HG02759 (cell line): ENCODE results near the gene AK8.
"Not testable (repeated sequence)": the region's sequence is repeated elsewhere in the genome, so short reads cannot be mapped to it uniquely, and the experiment has no call there.

ENCODE experiments used
- ATAC-seq: cut with Tn5 transposase; IDR thresholded peaks from one replicate; pipeline ENCODE4 v1.9.1; 2021; ENCODE audit warnings: mild to moderate bottlenecking, moderate library complexity; ENCODE audit not compliant: unreplicated experiment

The AK8 gene

GRCh38 chr9:132721661-132722060 lies 156.4 kb downstream of the AK8 start:
- no peak for ATAC-seq

GRCh38 chr9:132718381-132718928 lies 159.6 kb downstream of the AK8 start:
- ATAC-seq, result not testable (repeated sequence)

- ATAC-seq, result no peak
Observed at GRCh38 chr9:132717326-132717945, 160.6 kb downstream of the AK8 start.

GRCh38 chr9:132716007-132716406 lies 162.1 kb downstream of the AK8 start:
- no peak for ATAC-seq

- no peak for ATAC-seq
Observed at GRCh38 chr9:132712753-132713152, 165.3 kb downstream of the AK8 start.

GRCh38 chr9:132711846-132712245 lies 166.2 kb downstream of the AK8 start:
- ATAC-seq, result no peak

GRCh38 chr9:132711152-132711551 lies 166.9 kb downstream of the AK8 start:
- ATAC-seq, result not testable (repeated sequence)

- no peak for ATAC-seq
Observed at GRCh38 chr9:132710333-132710732, 167.8 kb downstream of the AK8 start.

- no peak for ATAC-seq
Observed at GRCh38 chr9:132708769-132709430, 169.2 kb downstream of the AK8 start.

- no peak for ATAC-seq
Observed at GRCh38 chr9:132708239-132708638, 169.8 kb downstream of the AK8 start.

- ATAC-seq, result no peak
Observed at GRCh38 chr9:132703336-132703735, 174.7 kb downstream of the AK8 start.

GRCh38 chr9:132702254-132702653 lies 175.8 kb downstream of the AK8 start:
- ATAC-seq, result no peak

- ATAC-seq, result no peak
Observed at GRCh38 chr9:132699956-132700355, 178.1 kb downstream of the AK8 start.

GRCh38 chr9:132698989-132699388 lies 179.1 kb downstream of the AK8 start:
- ATAC-seq, result no peak

- ATAC-seq, result no peak
Observed at GRCh38 chr9:132697230-132697629, 180.9 kb downstream of the AK8 start.

GRCh38 chr9:132694144-132694543 lies 183.9 kb downstream of the AK8 start:
- ATAC-seq, result no peak

GRCh38 chr9:132690696-132691095 lies 187.4 kb downstream of the AK8 start:
- no peak for ATAC-seq

GRCh38 chr9:132683873-132684272 lies 194.2 kb downstream of the AK8 start:
- no peak for ATAC-seq

GRCh38 chr9:132681561-132681960 lies 196.5 kb downstream of the AK8 start:
- no peak for ATAC-seq

GRCh38 chr9:132679946-132680625 lies 198.0 kb downstream of the AK8 start:
- no peak for ATAC-seq

- ATAC-seq, result no peak
Observed at GRCh38 chr9:132677976-132678375, 200.1 kb downstream of the AK8 start.
